ENCODE measurements around the gene FGF9. TPM values are rescaled to one million over a fixed set of nuclear protein-coding genes. Genes with fewer than 3 reads are reported as not detected.

FGF9 gene
- total RNA-seq, 4 donors from 2014 or later, result 0.27 to 1.8 (median 1.4) TPM; not detected in 1

DNA sequence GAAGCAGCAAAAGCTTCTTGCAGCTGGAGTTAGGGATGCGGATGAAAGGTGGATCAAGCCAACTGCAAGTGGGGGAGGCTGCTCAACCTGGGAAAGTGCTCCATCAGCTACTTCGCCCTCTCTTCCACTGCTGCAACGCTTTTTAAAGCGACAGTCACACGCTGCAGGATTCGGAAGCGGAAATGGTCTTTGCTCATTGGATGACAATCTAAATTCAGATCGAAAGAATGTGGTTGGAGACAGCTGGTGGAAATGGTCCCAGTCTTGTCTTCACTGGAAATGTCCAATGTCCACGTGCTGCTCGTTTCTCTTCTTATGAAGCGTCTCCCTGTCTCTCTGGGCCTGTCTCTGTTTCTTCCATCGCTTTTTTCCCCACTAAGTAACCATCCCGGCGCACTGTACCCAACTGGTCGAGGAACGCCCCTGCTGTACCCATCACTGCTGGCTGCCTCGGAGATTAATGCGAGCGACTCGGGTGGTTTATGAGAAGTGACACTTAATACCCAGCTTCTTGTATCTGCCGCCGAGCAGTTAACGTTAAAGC lies 2.1 kb upstream of the FGF9 start:
- intact Hi-C loops (cut with DNase I; ENCODE audit: low total_unique reads) (no loop called here), in situ Hi-C loops (cut with MboI; ENCODE audit: low pct_ligation_motif_present in 1 of 4, low pct_unique_long_range_greater_than_20kb in 1 of 4, low sequenced_read_pairs in 3 of 4) (no loop called here)
- peaks cover 0 to 45% (median 38%) of the 10 kb centered on the region in 4 donors for H3K4me1 ChIP-seq
- H3K4me3 ChIP-seq, result peak overlapping the region in 3 of 4 donors; percentile 47 to 86 (median 58)
- H3K27ac ChIP-seq, result peak overlapping the region in 3 of 4 donors; percentile 69 to 80 (median 76)
- no peaks in the 10 kb centered on the region for H3K9me3 ChIP-seq
- H3K36me3 ChIP-seq, result no peaks in the 10 kb centered on the region
- 9 to 11% methylated on average over 13 to 23 of the region's 23 CpGs for WGBS, 2 donors (ENCODE audit: low coverage in 1 of 2)
- TF ChIP-seq POLR2AphosphoS5 (IDR thresholded peaks at IDR 0.05), result no peak
- no peak for TF ChIP-seq EP300 (IDR thresholded peaks at IDR 0.05; ENCODE audit: low read depth)
- TF ChIP-seq, protein P1, sequence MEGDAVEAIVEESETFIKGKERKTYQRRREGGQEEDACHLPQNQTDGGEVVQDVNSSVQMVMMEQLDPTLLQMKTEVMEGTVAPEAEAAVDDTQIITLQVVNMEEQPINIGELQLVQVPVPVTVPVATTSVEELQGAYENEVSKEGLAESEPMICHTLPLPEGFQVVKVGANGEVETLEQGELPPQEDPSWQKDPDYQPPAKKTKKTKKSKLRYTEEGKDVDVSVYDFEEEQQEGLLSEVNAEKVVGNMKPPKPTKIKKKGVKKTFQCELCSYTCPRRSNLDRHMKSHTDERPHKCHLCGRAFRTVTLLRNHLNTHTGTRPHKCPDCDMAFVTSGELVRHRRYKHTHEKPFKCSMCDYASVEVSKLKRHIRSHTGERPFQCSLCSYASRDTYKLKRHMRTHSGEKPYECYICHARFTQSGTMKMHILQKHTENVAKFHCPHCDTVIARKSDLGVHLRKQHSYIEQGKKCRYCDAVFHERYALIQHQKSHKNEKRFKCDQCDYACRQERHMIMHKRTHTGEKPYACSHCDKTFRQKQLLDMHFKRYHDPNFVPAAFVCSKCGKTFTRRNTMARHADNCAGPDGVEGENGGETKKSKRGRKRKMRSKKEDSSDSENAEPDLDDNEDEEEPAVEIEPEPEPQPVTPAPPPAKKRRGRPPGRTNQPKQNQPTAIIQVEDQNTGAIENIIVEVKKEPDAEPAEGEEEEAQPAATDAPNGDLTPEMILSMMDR (IDR thresholded peaks at IDR 0.05), result no peak
- no peak for TF ChIP-seq POLR2A (IDR thresholded peaks at IDR 0.05)
- no peak for DNase-seq
- H3K27me3 ChIP-seq, result peaks cover 58% of the 10 kb centered on the region

DNA sequence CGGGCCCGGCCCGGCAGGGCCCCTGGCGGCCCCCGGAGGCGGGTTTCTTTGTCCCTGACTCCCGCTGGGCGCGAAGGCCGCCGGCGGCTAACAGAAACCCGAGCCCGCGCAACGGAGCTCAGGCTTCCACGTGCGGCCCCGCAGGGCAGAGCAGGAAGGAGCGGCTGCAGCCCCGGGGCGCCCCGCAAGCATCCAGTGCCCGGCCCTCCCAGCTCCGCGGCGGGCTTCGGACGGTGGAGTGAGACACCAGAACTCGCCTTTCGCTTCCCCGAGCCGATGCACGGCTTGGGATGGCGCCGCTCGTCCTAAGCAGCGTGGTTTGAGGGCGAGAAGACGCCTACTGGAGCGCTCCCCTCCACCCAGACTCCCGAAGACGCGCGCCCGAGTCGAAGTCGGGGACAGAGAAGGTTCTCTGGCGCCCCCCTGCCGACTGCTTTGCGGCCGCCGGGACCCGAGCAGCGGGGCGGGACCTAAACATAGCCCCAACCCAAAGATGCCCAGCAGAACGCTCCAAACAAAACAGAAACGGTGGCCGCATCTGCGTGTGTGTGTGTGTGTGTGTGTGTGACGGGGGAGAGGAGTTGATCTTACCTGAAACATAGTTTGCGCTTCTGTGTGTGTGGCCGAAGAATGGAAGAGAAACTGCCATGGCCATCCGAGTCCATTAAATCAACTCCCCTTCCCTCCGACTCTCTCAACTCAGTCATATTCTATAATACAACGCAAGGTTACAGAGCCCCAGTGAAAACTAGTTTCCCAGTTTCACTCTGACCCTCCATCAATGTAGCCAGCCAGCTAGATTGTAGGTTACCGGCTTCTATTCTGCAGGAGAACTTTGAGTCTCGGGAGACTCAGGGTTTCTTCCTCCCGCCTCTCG lies 629 bp upstream of the FGF9 start:
- H3K9me3 ChIP-seq, result no peaks in the 10 kb centered on the region
- in situ Hi-C loops (cut with MboI; ENCODE audit: low pct_ligation_motif_present in 1 of 4, low pct_unique_long_range_greater_than_20kb in 1 of 4, low sequenced_read_pairs in 3 of 4), result no loop called here
- peak overlapping the region; percentile 47 to 86 (median 58) for H3K4me3 ChIP-seq
- peaks cover 0 to 58% (median 51%) of the 10 kb centered on the region in 4 donors for H3K4me1 ChIP-seq
- TF ChIP-seq POLR2AphosphoS5 (IDR thresholded peaks at IDR 0.05), result peak in 1 of 3 donors; percentile 27
- TF ChIP-seq POLR2A (IDR thresholded peaks at IDR 0.05), result peak; percentile 5
- TF ChIP-seq, protein P1 (IDR thresholded peaks at IDR 0.05), result no peak
- H3K27me3 ChIP-seq, result peaks cover 62% of the 10 kb centered on the region
- intact Hi-C loops (cut with DNase I; ENCODE audit: low total_unique reads), result no loop called here
- DNase-seq, result peak; percentile 66
- no peaks in the 10 kb centered on the region for H3K36me3 ChIP-seq
- 1 to 2% methylated on average over 6 to 52 of the region's 70 CpGs for WGBS, 2 donors (ENCODE audit: low coverage in 1 of 2)
- H3K27ac ChIP-seq, result peak overlapping the region; percentile 69 to 80 (median 74)

DNA sequence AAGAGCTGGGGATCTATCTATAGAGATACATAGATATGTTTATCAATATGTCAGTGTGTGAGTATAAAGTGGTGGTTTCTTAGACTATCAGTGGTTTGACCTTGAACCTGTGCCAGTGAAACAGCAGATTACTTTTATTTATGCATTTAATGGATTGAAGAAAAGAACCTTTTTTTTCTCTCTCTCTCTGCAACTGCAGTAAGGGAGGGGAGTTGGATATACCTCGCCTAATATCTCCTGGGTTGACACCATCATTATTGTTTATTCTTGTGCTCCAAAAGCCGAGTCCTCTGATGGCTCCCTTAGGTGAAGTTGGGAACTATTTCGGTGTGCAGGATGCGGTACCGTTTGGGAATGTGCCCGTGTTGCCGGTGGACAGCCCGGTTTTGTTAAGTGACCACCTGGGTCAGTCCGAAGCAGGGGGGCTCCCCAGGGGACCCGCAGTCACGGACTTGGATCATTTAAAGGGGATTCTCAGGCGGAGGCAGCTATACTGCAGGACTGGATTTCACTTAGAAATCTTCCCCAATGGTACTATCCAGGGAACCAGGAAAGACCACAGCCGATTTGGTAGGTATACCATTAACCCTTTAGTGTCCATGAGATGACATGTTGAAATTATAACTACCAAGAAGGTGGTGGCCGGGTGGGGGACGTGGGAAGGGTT lies 880 bp downstream of the FGF9 start:
- 0 to 4% methylated on average over 4 to 15 of the region's 15 CpGs for WGBS, 2 donors (ENCODE audit: low coverage in 1 of 2)
- no peak for DNase-seq
- Histone ChIP-seq H3K4me3 (peak overlapping the region in 3 of 4 donors; percentile 47 to 86 (median 58)), H3K9me3 (no peaks in the 10 kb centered on the region), H3K27ac (peak overlapping the region; percentile 69 to 80 (median 74)), H3K36me3 (no peaks in the 10 kb centered on the region), H3K4me1 (peaks cover 0 to 66% (median 56%) of the 10 kb centered on the region in 4 donors), H3K27me3 (peaks cover 68% of the 10 kb centered on the region)
- TF ChIP-seq POLR2AphosphoS5 (IDR thresholded peaks at IDR 0.05), result no peak
- no peak for TF ChIP-seq EP300 (IDR thresholded peaks at IDR 0.05; ENCODE audit: low read depth)
- no peak for TF ChIP-seq POLR2A (IDR thresholded peaks at IDR 0.05)
- TF ChIP-seq, protein P1 (IDR thresholded peaks at IDR 0.05), result no peak
- intact Hi-C loops (cut with DNase I; ENCODE audit: low total_unique reads) (no loop called here), in situ Hi-C loops (cut with MboI; ENCODE audit: low pct_ligation_motif_present in 1 of 4, low pct_unique_long_range_greater_than_20kb in 1 of 4, low sequenced_read_pairs in 3 of 4) (no loop called here)

DNA sequence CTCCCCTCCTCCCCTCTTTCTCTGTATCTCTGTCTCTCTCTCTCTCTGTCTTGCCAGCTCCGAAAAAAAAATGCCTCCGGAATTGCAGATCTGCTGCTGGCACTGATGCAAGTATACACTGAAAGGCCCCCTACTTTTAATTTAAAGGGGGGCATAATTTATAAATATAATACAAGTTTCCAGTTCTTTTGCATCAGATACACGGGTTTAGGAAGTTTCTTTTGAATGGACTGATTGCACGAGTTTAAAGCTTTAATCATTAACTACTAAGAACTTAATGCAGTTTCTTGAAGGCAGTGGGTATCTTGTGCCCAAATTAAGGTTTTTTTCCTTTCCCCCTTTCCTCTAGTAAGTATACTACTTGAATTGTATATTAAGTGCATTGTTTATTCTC lies 1.4 kb downstream of the FGF9 start:
- Histone ChIP-seq H3K27ac (peak overlapping the region in 1 of 4 donors; percentile 3), H3K4me3 (peak overlapping the region in 2 of 4 donors; percentile 58 to 86), H3K4me1 (peaks cover 0 to 66% (median 56%) of the 10 kb centered on the region in 4 donors), H3K27me3 (peaks cover 69% of the 10 kb centered on the region), H3K36me3 (no peaks in the 10 kb centered on the region), H3K9me3 (no peaks in the 10 kb centered on the region)
- TF ChIP-seq POLR2A (IDR thresholded peaks at IDR 0.05) (no peak), POLR2AphosphoS5 (IDR thresholded peaks at IDR 0.05) (no peak), EP300 (IDR thresholded peaks at IDR 0.05; ENCODE audit: low read depth) (no peak)
- TF ChIP-seq, protein P1 (IDR thresholded peaks at IDR 0.05), result no peak
- no peak for DNase-seq
- WGBS, 2 donors (ENCODE audit: low coverage in 1 of 2), result 0 to 1% methylated on average over 4 of the region's 4 CpGs
- intact Hi-C loops (cut with DNase I; ENCODE audit: low total_unique reads), result no loop called here
- in situ Hi-C loops (cut with MboI; ENCODE audit: low pct_ligation_motif_present in 1 of 4, low pct_unique_long_range_greater_than_20kb in 1 of 4, low sequenced_read_pairs in 3 of 4), result no loop called here

All from transverse colon (tissue), 4 donors.